Stimulated activated CD4-positive, alpha-beta T cell treated with anti-CD3 and anti-CD28 coated beads, Interleukin-12 subunit alpha, Interleukin-12 subunit beta, amount 100 ng/mL, for 24 hours (primary cell): ENCODE data around the gene ART4.

Source experiments
- DNase-seq, 2 experiments: peaks; one replicate each; pipeline ENCODE4 v3.0.0-alpha.2; 2020; ENCODE audit warnings: low read depth in 2 of 2

The ART4 gene

GRCh38 chr12:14843425-14843887, at the start of gene ART4:
Gene ART4 (minus strand): TSS chr12:14843526. CDS start chr12:14843113, 413 bp downstream.
- DNase-seq = no peak

DNA sequence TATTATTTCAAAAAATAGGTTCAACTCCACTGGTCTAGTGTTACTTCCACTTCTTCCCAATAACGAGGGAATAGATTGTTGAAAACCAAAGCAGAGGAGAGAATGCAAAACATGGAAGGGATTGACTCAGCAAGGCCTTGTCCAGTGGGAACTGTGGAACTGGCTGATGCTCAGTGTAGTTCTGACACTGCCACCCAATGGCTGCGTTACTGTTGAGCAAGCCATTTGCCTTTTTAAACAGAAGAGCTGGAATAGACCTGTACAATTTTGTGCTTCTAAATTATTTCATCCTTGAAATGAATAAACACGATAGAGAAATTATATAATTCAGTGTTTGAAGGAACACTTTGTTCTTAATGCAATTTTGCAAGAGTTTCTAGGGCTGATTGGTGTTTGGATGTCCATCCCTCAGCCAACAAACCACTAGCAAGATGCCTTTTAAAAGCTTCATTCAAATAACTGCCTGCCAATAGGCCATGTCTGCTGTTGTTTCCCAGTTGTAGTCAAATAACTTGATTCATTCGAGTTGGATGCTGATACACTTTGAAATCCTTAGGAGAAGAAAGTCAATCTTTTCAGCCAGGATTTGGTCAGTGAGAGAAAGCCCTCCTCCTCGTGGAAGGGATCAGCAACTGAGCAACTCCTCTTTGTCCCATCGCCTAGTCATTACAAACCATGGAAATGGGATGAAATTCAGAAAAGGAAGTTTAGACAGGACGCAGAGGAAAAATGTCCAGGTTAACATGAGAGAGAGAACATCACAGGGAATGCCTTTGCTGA, 49.6 kb upstream of the ART4 start:
- DNase-seq = no peak

DNA sequence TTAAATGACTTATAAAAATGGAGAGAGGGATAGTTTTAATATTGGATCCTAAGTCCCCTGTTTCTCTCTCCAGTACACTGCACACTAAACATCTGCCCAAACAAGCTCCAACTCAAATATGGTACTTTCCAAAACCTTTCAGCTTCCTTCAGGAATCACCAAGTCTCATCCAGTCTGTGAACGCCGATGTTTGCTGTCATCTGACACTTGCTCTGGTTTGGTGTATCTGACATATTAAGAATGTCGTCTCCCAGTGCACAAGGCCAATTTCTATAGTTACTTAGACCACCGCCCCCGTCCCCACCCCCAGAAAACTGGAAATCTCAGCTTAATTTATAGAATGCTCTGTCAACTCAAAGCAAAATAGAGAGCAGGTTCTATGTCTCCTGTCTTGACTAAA, 47.4 kb upstream of the ART4 start:
- no peak for DNase-seq

GRCh38 chr12:14886271-14886670, 42.9 kb upstream of the ART4 start:
- no peak for DNase-seq

DNA sequence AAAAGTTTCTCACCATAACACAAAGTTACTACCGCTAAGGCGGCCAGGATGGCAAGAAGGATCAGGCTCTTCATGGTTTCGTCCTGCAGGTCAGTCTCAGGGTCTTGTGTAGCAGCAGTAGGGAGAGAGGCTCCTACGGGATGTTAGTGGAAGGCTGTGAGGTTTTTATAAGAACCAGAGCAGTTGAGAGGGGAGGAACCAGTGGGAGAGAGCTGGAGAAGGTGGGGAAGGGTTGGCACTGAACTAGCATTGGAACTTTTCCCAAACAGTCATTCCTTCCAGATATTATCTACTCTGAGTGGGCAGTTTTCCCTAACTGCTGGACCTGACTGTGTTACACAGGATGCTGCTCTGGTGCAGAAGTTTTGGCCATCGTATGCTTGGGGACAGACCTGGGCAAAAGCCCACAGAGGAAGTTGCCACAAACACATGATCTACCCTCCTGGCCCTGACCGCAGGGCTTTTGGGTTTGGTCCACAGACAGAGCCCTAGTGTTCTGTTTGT, 42.4 kb upstream of the ART4 start, which contains the start of gene MGP:
Gene MGP, minus strand, starts transcription at position 137 of the 504 bp plus-strand sequence. Its CDS starts 63 bp downstream, at position 74.
- DNase-seq = no peak

GRCh38 chr12:14884458-14884878, 41.1 kb upstream of the ART4 start:
- DNase-seq = peak; percentile 55 to 63

GRCh38 chr12:14883686-14884085, 40.4 kb upstream of the ART4 start:
- DNase-seq = no peak

DNA sequence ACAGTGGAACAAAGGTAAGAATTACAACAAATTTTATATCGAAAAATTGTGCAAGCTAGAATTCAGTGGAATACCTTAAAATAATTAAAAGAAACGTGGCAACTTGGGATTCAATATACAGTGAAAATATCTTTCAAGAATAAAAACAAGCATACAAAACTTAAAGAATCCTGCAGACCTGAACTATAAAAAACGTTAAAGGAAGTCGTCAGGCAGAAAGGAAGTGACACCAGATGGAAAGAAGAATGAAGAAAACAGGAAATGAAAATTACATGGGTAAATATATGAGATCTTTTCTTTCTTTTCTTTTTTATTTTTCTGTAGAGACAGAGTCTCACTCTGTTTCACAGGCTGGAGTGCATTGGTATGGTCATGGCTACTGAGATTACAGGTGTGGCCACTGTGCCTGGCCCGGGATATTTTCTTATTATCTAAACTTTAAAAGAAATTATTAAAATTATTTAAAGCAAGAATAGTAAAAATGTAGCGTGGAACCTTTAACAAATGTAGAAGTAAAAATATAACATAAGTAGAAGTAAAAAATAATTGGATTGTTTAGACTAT, 37.6 kb upstream of the ART4 start:
- no peak for DNase-seq

GRCh38 chr12:14879222-14879933, 36.1 kb upstream of the ART4 start:
- DNase-seq = no peak

DNA sequence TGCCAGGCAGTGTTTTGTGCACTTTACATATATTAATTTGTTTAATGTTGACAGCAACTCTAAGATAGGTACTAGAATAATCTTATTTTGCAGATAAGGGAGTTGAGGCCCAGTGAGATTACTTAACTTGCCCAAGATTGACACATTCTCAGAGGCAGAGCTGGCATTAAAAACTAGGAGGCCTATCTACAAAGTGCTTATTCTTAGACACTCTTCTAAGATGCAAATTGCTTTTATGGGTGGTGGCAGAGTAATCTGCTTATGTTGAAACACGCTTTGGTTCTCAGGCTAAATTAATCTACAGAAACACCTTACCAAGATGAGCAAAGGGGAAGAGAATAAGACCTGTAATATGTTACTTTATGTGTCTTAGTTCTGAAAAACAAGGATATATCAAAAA, 35.2 kb upstream of the ART4 start:
- no peak for DNase-seq

GRCh38 chr12:14876833-14877232, 33.5 kb upstream of the ART4 start:
- DNase-seq = no peak

DNA sequence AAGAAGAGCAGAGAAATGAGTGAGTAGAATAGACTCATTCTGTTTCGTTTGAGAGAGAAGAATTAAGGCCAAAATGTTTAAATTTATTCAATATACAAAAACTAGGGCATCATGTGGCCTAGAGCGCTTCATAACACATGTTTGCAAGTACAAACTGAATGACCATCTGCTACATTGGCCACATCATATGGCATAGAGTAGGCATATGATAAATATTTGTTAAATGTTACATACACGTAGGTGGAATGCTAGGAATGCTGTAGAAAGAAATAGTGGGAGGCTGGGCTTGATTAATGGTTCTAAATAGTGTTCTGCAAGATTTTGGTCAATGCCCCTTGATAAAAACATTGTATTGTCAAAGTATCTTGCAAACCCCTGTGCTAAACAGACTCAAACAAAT, 31.6 kb upstream of the ART4 start:
- DNase-seq = no peak

DNA sequence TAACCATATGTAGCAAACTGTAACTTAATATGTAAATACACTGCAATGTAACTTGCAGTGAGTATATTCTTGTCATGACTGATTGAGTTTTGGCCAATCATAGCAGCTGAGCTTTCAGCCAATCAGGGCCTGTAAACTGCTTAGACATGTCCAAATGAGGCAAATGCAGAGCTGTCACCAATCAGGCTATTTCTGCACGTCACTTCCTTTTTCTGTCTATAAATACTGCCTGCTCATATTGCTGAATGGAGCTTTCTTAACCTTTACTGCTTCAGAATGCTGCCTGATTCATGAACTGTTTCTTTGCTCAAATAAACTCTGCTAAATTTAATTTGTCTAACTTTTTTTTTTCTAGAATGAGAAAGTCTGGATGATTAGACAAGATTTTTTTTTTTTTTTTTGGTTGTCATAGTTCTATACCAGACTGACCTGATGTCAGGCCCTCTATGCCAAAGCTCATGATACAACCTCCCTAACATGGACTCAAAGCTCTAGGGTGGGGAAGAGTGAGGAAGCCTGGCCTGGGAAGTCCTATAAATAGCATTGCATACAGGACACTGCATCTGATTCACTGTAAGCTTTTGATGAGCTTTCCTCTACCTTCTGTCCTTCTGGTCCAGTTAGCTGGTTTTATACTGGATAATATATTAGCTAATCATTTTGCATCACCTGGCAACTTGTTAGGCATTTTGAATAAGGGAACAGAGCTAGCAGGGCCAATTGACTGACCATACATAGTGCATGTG, 30.3 kb upstream of the ART4 start:
- no peak for DNase-seq

DNA sequence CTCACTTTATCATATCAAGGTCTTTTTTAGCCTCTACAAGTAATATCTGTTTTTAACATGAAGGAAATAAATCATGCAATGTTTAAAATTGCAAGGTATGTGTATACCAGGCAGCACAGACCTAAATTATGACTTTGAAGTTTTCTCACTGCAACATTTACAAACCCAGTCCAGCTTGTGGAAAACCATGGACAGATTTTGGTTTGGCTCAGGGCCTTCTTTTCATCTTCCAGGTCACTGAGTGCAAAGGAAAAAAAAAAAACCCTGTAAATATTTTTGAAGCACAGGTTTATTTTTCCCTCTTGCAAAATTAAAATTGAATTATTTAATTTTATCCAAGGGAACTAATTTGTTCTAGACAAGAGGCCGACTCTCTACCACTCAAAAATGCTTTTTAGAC, 28.6 kb upstream of the ART4 start:
- DNase-seq = no peak

GRCh38 chr12:14871247-14871646, 27.9 kb upstream of the ART4 start:
- no peak for DNase-seq

DNA sequence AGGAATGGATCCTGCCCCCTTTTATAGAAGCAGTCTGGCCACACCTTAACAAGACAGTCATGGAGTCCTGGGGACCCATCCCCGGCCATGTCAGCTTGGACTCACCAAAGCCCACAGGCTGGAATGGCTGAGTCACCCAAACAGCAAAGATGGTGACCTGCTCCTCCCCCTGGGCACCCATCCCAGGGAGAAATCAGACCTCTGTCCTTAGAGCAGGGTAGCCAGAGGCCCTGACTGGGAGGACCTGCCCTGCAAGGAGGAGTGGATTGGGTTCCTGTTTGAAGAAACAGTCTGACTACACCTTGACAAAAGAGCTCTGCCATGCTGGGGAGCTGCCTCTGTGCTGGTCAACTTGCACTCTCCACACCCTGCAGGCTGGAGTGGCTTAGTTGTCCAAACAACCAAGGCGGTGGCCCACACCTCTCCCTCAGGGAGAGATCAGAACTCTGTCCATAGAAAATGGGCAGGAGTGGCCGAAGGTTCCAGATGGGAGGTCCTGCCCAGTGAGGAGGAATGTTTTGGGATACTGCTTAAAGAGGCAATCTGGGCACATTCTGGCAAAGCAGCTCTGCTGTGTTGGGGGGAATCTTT, 25.7 kb upstream of the ART4 start:
- DNase-seq = no peak

- DNase-seq = no peak
Measured at GRCh38 chr12:14860490-14860889, 17.2 kb upstream of the ART4 start.

- DNase-seq = no peak
Measured at GRCh38 chr12:14858513-14858912, 15.2 kb upstream of the ART4 start.

GRCh38 chr12:14854586-14855183, 11.4 kb upstream of the ART4 start:
- no peak for DNase-seq

- DNase-seq = no peak
Measured at GRCh38 chr12:14853961-14854360, 10.6 kb upstream of the ART4 start.

DNA sequence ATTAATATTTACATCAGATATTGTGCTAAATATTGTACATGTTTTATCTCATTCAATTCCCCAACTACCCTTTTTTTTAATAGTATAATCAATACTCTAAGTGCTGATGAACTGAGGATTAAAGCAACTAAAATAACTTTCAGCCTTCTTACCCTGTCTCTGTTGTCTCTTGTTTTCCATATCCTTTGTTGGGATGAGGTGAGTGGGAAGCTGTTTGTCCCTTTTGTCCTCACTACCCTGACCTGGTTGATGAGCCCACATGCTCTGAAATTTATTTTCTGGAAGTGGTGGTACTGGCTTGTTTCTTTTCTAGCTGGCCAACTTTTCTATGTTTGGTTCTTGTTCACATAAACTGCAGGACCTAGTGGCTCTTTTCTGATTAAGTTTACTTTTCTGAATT, 9.6 kb upstream of the ART4 start:
- no peak for DNase-seq
